H1 (cell line): ENCODE results near the gene OXNAD1. TPM values are rescaled to one million over a fixed set of nuclear protein-coding genes. Genes with fewer than 3 reads are reported as not detected.

Experiments used
- CTCF ChIA-PET: fragments of 300-600 bp; sonication (Branson Sonifier 250); formaldehyde crosslinking; loops from one replicate; lab custom pipeline; 2021; ENCODE audit not compliant: partially characterized antibody; lab: Charles Lee
- POLR2A ChIA-PET: fragments of 300-600 bp; sonication (Branson Sonifier 250); formaldehyde crosslinking; loops from one replicate; lab custom pipeline; 2021; ENCODE audit warnings: inconsistent platforms; ENCODE audit not compliant: partially characterized antibody; lab: Charles Lee
- DNase-seq, 2 experiments: peaks; one replicate each; pipeline versions ENCODE4 v3.0.0 to v3.0.0-alpha.2; 2010 to 2022; ENCODE audit warnings: low spot score in 2 of 2, low read depth in 1 of 2, mixed read lengths in 1 of 2
- FAIRE-seq: peaks from 2 replicates; lab custom pipeline; 2011; peaks lifted over from hg19 to GRCh38; lab: Jason Lieb, UNC
- H2AFZ ChIP-seq: 2 replicates; pipeline ENCODE4 v1.8.1; 2012; ENCODE audit warnings: low read length, inconsistent platforms
- H2AK5ac ChIP-seq: 2 replicates; pipeline ENCODE4 v1.6.1; 2013; ENCODE audit warnings: low read depth, low read length
- H2BK120ac ChIP-seq: replicated peaks from 2 replicates; pipeline ENCODE3; 2013; ENCODE audit warnings: low read depth, low read length, inconsistent platforms
- H2BK12ac ChIP-seq: 2 replicates; pipeline ENCODE4 v1.6.1; 2013; ENCODE audit warnings: low read depth, low read length
- H2BK15ac ChIP-seq: 2 replicates; pipeline ENCODE4 v1.6.1; 2013; ENCODE audit warnings: low read length
- H2BK20ac ChIP-seq: 2 replicates; pipeline ENCODE4 v1.6.1; 2013; ENCODE audit warnings: low read length
- H2BK5ac ChIP-seq: 2 replicates; pipeline ENCODE4 v1.6.1; 2013; ENCODE audit warnings: low read depth, low read length
- H3K14ac ChIP-seq: 2 replicates; pipeline ENCODE4 v1.6.1; 2013; ENCODE audit warnings: inconsistent platforms; ENCODE audit not compliant: insufficient read length
- H3K18ac ChIP-seq: 2 replicates; pipeline ENCODE4 v1.6.1; 2013; ENCODE audit warnings: low read length; ENCODE audit errors: extremely low read depth
- H3K23ac ChIP-seq: 2 replicates; pipeline ENCODE4 v1.6.1; 2013; ENCODE audit warnings: inconsistent platforms; ENCODE audit not compliant: insufficient read length
- H3K23me2 ChIP-seq: 2 replicates; pipeline ENCODE4 v1.6.1; 2013; ENCODE audit warnings: low read depth, low read length
- H3K27ac ChIP-seq: 2 replicates; pipeline ENCODE4 v1.6.1; 2011; ENCODE audit warnings: low read depth, low read length, inconsistent platforms
- H3K27me3 ChIP-seq, 4 experiments: replicated peaks in 1 of 4; 1 replicate in 1 of 4; 2 replicates in 3 of 4; pipeline versions ENCODE4 v1.6.1 to v1.8.1; 2011 to 2013; ENCODE audit warnings: low read length in 3 of 4, mild to moderate bottlenecking in 3 of 4, inconsistent platforms in 2 of 4, mixed read lengths in 2 of 4, moderate library complexity in 1 of 4; ENCODE audit not compliant: control insufficient read depth in 3 of 4, insufficient read depth in 3 of 4; ENCODE audit errors: extremely low read depth in 1 of 4
- H3K36me3 ChIP-seq, 4 experiments: 2 replicates each; pipeline versions ENCODE4 v1.6.1 to v1.8.1; 2011 to 2013; ENCODE audit warnings: mild to moderate bottlenecking in 4 of 4, low read length in 3 of 4, moderate library complexity in 2 of 4, control low read depth in 1 of 4, inconsistent platforms in 1 of 4; ENCODE audit not compliant: insufficient read depth in 4 of 4, control insufficient read depth in 2 of 4
- H3K4ac ChIP-seq: replicated peaks from 2 replicates; pipeline ENCODE3; 2013; ENCODE audit warnings: low read length, low read depth, mixed read lengths, inconsistent platforms; ENCODE audit not compliant: insufficient read length
- H3K4me1 ChIP-seq, 4 experiments: replicated peaks in 1 of 4; 1 replicate in 1 of 4; 2 replicates in 3 of 4; pipeline versions ENCODE4 v1.6.1 to v1.8.1; 2011 to 2013; ENCODE audit warnings: low read length in 3 of 4, inconsistent platforms in 2 of 4, mixed read lengths in 1 of 4; ENCODE audit not compliant: insufficient read depth in 4 of 4, control insufficient read depth in 3 of 4
- H3K4me2 ChIP-seq, 2 experiments: 2 replicates each; pipeline versions ENCODE4 v1.6.1 to v1.8.1; 2011 to 2013; ENCODE audit warnings: low read depth in 2 of 2, low read length in 2 of 2, control low read depth in 1 of 2, inconsistent platforms in 1 of 2, mild to moderate bottlenecking in 1 of 2; ENCODE audit not compliant: insufficient read depth in 1 of 2
- H3K4me3 ChIP-seq, 4 experiments: fragments of 200-600, 300-600 bp in 1 of 4; sonication (generic), shearing (Covaris generic), sonication (Bioruptor Twin) in 1 of 4; 2 replicates each; pipeline versions ENCODE4 v1.5.1 to v1.8.1; 2011 to 2016; ENCODE audit warnings: low read length in 4 of 4, low read depth in 3 of 4, control low read depth in 2 of 4, inconsistent platforms in 2 of 4, mild to moderate bottlenecking in 2 of 4, mixed read lengths in 1 of 4, moderate library complexity in 1 of 4; ENCODE audit not compliant: insufficient read depth in 2 of 4; ENCODE audit errors: extremely low read depth in 1 of 4
- H3K56ac ChIP-seq: replicated peaks from 2 replicates; pipeline ENCODE3; 2013; ENCODE audit warnings: low read depth, mild to moderate bottlenecking, mixed read lengths, low read length, inconsistent platforms; ENCODE audit not compliant: insufficient read length
- H3K79me1 ChIP-seq: 2 replicates; pipeline ENCODE4 v1.6.1; 2013; ENCODE audit warnings: low read depth, low read length, control low read depth
- H3K79me2 ChIP-seq, 2 experiments: 2 replicates each; pipeline versions ENCODE4 v1.6.1 to v1.8.1; 2012 to 2013; ENCODE audit warnings: low read length in 2 of 2, mild to moderate bottlenecking in 2 of 2, inconsistent platforms in 1 of 2; ENCODE audit not compliant: insufficient read depth in 2 of 2, control insufficient read depth in 1 of 2
- H3K9ac ChIP-seq, 4 experiments: replicated peaks in 1 of 4; 1 replicate in 1 of 4; 2 replicates in 3 of 4; pipeline versions ENCODE4 v1.6.1 to v1.8.1; 2011 to 2013; ENCODE audit warnings: low read depth in 3 of 4, low read length in 3 of 4, control low read depth in 2 of 4, mild to moderate bottlenecking in 2 of 4, moderate library complexity in 2 of 4, inconsistent platforms in 1 of 4; ENCODE audit errors: extremely low read depth in 1 of 4
- H3K9me3 ChIP-seq, 2 experiments: 2 replicates each; pipeline versions ENCODE4 v1.6.1 to v1.8.1; 2012 to 2013; ENCODE audit warnings: mild to moderate bottlenecking in 2 of 2, moderate library complexity in 2 of 2, control low read depth in 1 of 2, inconsistent platforms in 1 of 2, low read depth in 1 of 2, low read length in 1 of 2, mixed read lengths in 1 of 2; ENCODE audit not compliant: insufficient read depth in 2 of 2
- H4K20me1 ChIP-seq, 2 experiments: replicated peaks in 1 of 2; 2 replicates each; pipeline versions ENCODE3 to v1.8.1; 2011 to 2013; ENCODE audit warnings: inconsistent platforms in 2 of 2, low read length in 2 of 2, mild to moderate bottlenecking in 1 of 2; ENCODE audit not compliant: insufficient read depth in 2 of 2, control insufficient read depth in 1 of 2
- H4K5ac ChIP-seq: 2 replicates; pipeline ENCODE4 v1.6.1; 2013; ENCODE audit warnings: low read length, low read depth, mixed read lengths, inconsistent platforms; ENCODE audit not compliant: insufficient read length
- H4K8ac ChIP-seq: 2 replicates; pipeline ENCODE4 v1.8.0; 2013; ENCODE audit warnings: mild to moderate bottlenecking, moderate library complexity, low read length, inconsistent platforms; ENCODE audit not compliant: insufficient read depth; ENCODE audit errors: extremely low read depth
- H4K91ac ChIP-seq: replicated peaks from 2 replicates; pipeline ENCODE3; 2013; ENCODE audit warnings: low read length, mixed read lengths, inconsistent platforms; ENCODE audit not compliant: insufficient read length
- CHD2 ChIP-seq: IDR thresholded peaks from 2 replicates; pipeline ENCODE4 v1.6.1; 2012; ENCODE audit warnings: low read length, improper control_type of control experiment
- NANOG ChIP-seq: IDR thresholded peaks from 2 replicates; pipeline ENCODE4 v1.6.1; 2011; ENCODE audit warnings: low read length, low read depth, mild to moderate bottlenecking, inconsistent platforms; ENCODE audit not compliant: insufficient read depth, poor library complexity, severe bottlenecking
- RBBP5 ChIP-seq: IDR thresholded peaks from 2 replicates; pipeline ENCODE4 v1.7.1; 2012; ENCODE audit warnings: low read depth, mild to moderate bottlenecking, inconsistent platforms, low read length, moderate library complexity, borderline replicate concordance
- SP1 ChIP-seq: IDR thresholded peaks from 2 replicates; pipeline ENCODE4 v1.6.1; 2011; ENCODE audit warnings: low read depth, low read length
- TEAD4 ChIP-seq: IDR thresholded peaks from 2 replicates; pipeline ENCODE4 v1.6.1; 2012; ENCODE audit warnings: low read depth, low read length, inconsistent platforms, mixed read lengths
- WGBS, 2 experiments: shearing (Covaris generic) in 1 of 2; methylation state at CpG; one replicate each; pipeline versions ENCODE4 v1.1.6 to v1.1.7; 2013 to 2015; ENCODE audit warnings: low lambda C conversion rate in 2 of 2, mixed read lengths in 2 of 2, inconsistent platforms in 1 of 2, low coverage in 1 of 2, missing lambda C conversion rate in 1 of 2; ENCODE audit not compliant: insufficient replicate concordance in 2 of 2, insufficient coverage in 1 of 2, insufficient read length in 1 of 2; ENCODE audit errors: extremely low coverage in 1 of 2, missing lambda C conversion rate in 1 of 2; 5-methylcytosine and 5-hydroxymethylcytosine counted together
- polyA plus RNA-seq, 7 experiments: library from polyadenylated mRNA; depleted of rRNA in 3 of 7; stranded (reverse) in 5 of 7; unstranded in 2 of 7; fragments of >200 nt in 5 of 7; fragments of 200-250 nt in 2 of 7; gene quantifications; 1 replicate in 5 of 7; 2 replicates in 1 of 7; 4 replicates in 1 of 7; pipeline versions ENCODE4 v1.2.1 to v1.2.3, GENCODE V29; 2011 to 2013; ENCODE audit warnings: missing spikeins in 2 of 7, mixed read lengths in 2 of 7
- total RNA-seq: library from RNA; stranded (reverse); fragmentation: NEBNext Ultra II Directional; extraction: Animal tissue kit (Norgen Biotek cat#: 25700); gene quantifications from 2 replicates; pipeline ENCODE4 v1.2.1, GENCODE V29; 2021

OXNAD1 gene
- total and polyA plus RNA-seq, 2 of the 8 experiments (the other 6 are each of a cell fraction or from before 2014, with no cell fraction given) = 14.9 to 24.8 TPM

GRCh38 chr3:16266714-16267113 lies 1.7 kb downstream of the OXNAD1 start:
- FAIRE-seq = no peak
- H2AFZ ChIP-seq = no peak overlapping the region
- peaks cover 2 to 19% (median 15%) of the 10 kb centered on the region in 4 experiments; a peak in 7 of 8 replicates for H3K36me3 ChIP-seq
- H2BK5ac ChIP-seq = no peak overlapping the region
- H3K23me2 ChIP-seq = peaks cover 6% of the 10 kb centered on the region
- H3K27ac ChIP-seq = no peak overlapping the region
- peaks cover 11% of the 10 kb centered on the region for H3K79me1 ChIP-seq
- TF ChIP-seq CHD2 = no peak
- no peak for TF ChIP-seq SP1
- no peak for TF ChIP-seq RBBP5
- TF ChIP-seq NANOG = no peak
- TF ChIP-seq TEAD4 = no peak
- TF ChIP-seq, all 59 proteins: peak for 0
- Histone ChIP-seq H3K4me1 (peaks cover 0 to 8% (median 1%) of the 10 kb centered on the region in 4 experiments; a peak in 4 of 7 replicates), H3K23ac (no peak overlapping the region), H3K9me3 (no peaks in the 10 kb centered on the region), H3K18ac (no peak overlapping the region), H3K27me3 (no peaks in the 10 kb centered on the region), H3K4ac (no peak overlapping the region), H2BK12ac (no peak overlapping the region), H3K4me3 (no peak overlapping the region), H2AK5ac (no peak overlapping the region), H3K14ac (no peak overlapping the region), H4K91ac (no peak overlapping the region), H2BK120ac (no peak overlapping the region), H3K9ac (peak overlapping the region in 1 of 4 experiments; percentile 10; a peak in 1 of 7 replicates), H4K20me1 (peaks cover 3 to 4% of the 10 kb centered on the region in 2 experiments), H3K4me2 (peak overlapping the region; percentile 23 to 99; a peak in 2 of 4 replicates), H4K5ac (no peak overlapping the region), H2BK15ac (no peak overlapping the region), H4K8ac (no peak overlapping the region), H3K79me2 (peaks cover 16 to 69% of the 10 kb centered on the region in 2 experiments), H2BK20ac (no peak overlapping the region), H3K56ac (no peak overlapping the region)
- WGBS, 2 experiments = 73% methylated on average over 3 of the region's 3 CpGs; no CpG with 5 or more reads in 1 of the 2 experiments
- no peak for DNase-seq
- CTCF ChIA-PET = interaction anchor here (0.8 to 2.3 kb wide), 10 partner anchors 8 to 285 kb away, joined by 3 to 10 read pairs (median 3); no protein-coding TSS in a partner anchor
- POLR2A ChIA-PET = interaction anchor here (1.5 kb wide), 1 partner anchor 12 kb away, joined by 3 read pairs; no protein-coding TSS in a partner anchor
